NCI-H526 (cell line): ENCODE measurements around the gene BDKRB2.
"Not testable (repeated sequence)": the region's sequence is repeated elsewhere in the genome, so short reads cannot be mapped to it uniquely, and the experiment has no call there.

Experiments
- DNase-seq, 2 experiments: peaks; one replicate each; lab custom pipeline; 2025; lab: John Stamatoyannopoulos, UW

The BDKRB2 gene

GRCh38 chr14:96224480-96225096, 19.9 kb downstream of the BDKRB2 start:
- DNase-seq: no peak

- DNase-seq: no peak
Observed at GRCh38 chr14:96225213-96225612, 20.6 kb downstream of the BDKRB2 start.

GRCh38 chr14:96225745-96226151, 21.1 kb downstream of the BDKRB2 start:
- DNase-seq: no peak

GRCh38 chr14:96227428-96227827, 22.8 kb downstream of the BDKRB2 start:
- no peak for DNase-seq

- DNase-seq: no peak
Observed at GRCh38 chr14:96229315-96229714, 24.7 kb downstream of the BDKRB2 start.

GRCh38 chr14:96231056-96231455, 26.4 kb downstream of the BDKRB2 start:
- no peak for DNase-seq

- DNase-seq: no peak
Observed at GRCh38 chr14:96231526-96232130, 27.0 kb downstream of the BDKRB2 start.

GRCh38 chr14:96232506-96232905, 27.9 kb downstream of the BDKRB2 start:
- no peak for DNase-seq

- no peak for DNase-seq
Observed at GRCh38 chr14:96233661-96234060, 29.0 kb downstream of the BDKRB2 start.

GRCh38 chr14:96235426-96235825, 30.8 kb downstream of the BDKRB2 start:
- DNase-seq: no peak

- DNase-seq: no peak
Observed at GRCh38 chr14:96237641-96238040, 33.0 kb downstream of the BDKRB2 start.

GRCh38 chr14:96238676-96239265, 34.1 kb downstream of the BDKRB2 start:
- no peak for DNase-seq

GRCh38 chr14:96239711-96240141, 35.1 kb downstream of the BDKRB2 start:
- no peak for DNase-seq

- no peak for DNase-seq
Observed at GRCh38 chr14:96240641-96241040, 36.0 kb downstream of the BDKRB2 start.

GRCh38 chr14:96242126-96242525, 37.5 kb downstream of the BDKRB2 start:
- no peak for DNase-seq

- DNase-seq: no peak
Observed at GRCh38 chr14:96243785-96244184, 39.1 kb downstream of the BDKRB2 start.

- not testable (repeated sequence) for DNase-seq
Observed at GRCh38 chr14:96245074-96245473, 40.4 kb downstream of the BDKRB2 start.

GRCh38 chr14:96245710-96246538, 41.3 kb downstream of the BDKRB2 start:
- no peak for DNase-seq

- no peak for DNase-seq
Observed at GRCh38 chr14:96246539-96246847, 41.9 kb downstream of the BDKRB2 start.

- DNase-seq: no peak
Observed at GRCh38 chr14:96247031-96247430, 42.4 kb downstream of the BDKRB2 start.

GRCh38 chr14:96249029-96249428, 44.4 kb downstream of the BDKRB2 start:
- no peak for DNase-seq

- no peak for DNase-seq
Observed at GRCh38 chr14:96250485-96250884, 45.8 kb downstream of the BDKRB2 start.

- DNase-seq: no peak
Observed at GRCh38 chr14:96251656-96252155, 47.1 kb downstream of the BDKRB2 start.
